IMR-90 (cell line): Measurements from ENCODE around the gene ANO9.

Experiments
- CEBPB ChIP-seq: IDR thresholded peaks from 2 replicates; pipeline ENCODE4 v1.6.1; 2012; ENCODE audit warnings: low read depth, low read length, improper control_type of control experiment
- MAFK ChIP-seq: IDR thresholded peaks from 2 replicates; pipeline ENCODE4 v1.6.1; 2012; ENCODE audit warnings: low read depth, low read length, improper control_type of control experiment
- POLR2A ChIP-seq: IDR thresholded peaks from 2 replicates; pipeline ENCODE4 v1.6.1; 2012; ENCODE audit warnings: mild to moderate bottlenecking, low read depth, low read length
- TF ChIP-seq, protein P1 (sequence below): conservative IDR thresholded peaks from 2 replicates; pipeline ENCODE4 v1.5.1; 2012; ENCODE audit warnings: mild to moderate bottlenecking, low read depth, low read length, improper control_type of control experiment

- TF ChIP-seq MAFK (no peak), CEBPB (no peak), POLR2A (no peak)
- TF ChIP-seq, protein P1, sequence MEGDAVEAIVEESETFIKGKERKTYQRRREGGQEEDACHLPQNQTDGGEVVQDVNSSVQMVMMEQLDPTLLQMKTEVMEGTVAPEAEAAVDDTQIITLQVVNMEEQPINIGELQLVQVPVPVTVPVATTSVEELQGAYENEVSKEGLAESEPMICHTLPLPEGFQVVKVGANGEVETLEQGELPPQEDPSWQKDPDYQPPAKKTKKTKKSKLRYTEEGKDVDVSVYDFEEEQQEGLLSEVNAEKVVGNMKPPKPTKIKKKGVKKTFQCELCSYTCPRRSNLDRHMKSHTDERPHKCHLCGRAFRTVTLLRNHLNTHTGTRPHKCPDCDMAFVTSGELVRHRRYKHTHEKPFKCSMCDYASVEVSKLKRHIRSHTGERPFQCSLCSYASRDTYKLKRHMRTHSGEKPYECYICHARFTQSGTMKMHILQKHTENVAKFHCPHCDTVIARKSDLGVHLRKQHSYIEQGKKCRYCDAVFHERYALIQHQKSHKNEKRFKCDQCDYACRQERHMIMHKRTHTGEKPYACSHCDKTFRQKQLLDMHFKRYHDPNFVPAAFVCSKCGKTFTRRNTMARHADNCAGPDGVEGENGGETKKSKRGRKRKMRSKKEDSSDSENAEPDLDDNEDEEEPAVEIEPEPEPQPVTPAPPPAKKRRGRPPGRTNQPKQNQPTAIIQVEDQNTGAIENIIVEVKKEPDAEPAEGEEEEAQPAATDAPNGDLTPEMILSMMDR, result 0 out of 2 replicates have a peak, but pooled peaks have one; percentile 4
Observed at GRCh38 chr11:406796-407650, 34.8 kb downstream of the ANO9 start.
